Measurements from ENCODE around the gene HS6ST2. TPM values are rescaled to one million over a fixed set of nuclear protein-coding genes. Genes with fewer than 3 reads are reported as not detected.

The HS6ST2 gene
- total RNA-seq, 1 donor from 2014 or later, result not detected

DNA sequence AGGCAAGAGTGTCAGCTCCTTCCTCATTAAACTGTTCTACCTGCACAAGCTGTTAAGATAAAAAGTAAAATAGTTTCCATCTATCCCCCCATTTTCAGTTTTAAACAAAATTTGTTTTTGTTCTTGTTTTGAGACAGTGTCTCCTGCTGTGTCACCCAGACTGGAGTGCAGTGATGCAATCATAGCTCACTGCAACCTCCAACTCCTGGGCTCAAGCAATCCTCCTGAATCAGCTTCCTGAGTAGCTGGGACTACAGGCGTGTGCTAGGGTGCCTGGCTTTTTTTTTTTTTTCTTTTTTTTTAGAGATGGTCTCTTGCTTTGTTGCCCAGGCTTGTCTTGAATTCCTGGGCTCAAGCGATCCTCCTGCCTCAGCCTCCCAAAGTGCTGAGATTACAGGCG, 105.4 kb downstream of the HS6ST2 start:
- intact Hi-C loops (cut with micrococcal nuclease), result no loop called here

GRCh38 chrX:132848296-132848970, 110.0 kb downstream of the HS6ST2 start:
- intact Hi-C loops (cut with micrococcal nuclease), result no loop called here

DNA sequence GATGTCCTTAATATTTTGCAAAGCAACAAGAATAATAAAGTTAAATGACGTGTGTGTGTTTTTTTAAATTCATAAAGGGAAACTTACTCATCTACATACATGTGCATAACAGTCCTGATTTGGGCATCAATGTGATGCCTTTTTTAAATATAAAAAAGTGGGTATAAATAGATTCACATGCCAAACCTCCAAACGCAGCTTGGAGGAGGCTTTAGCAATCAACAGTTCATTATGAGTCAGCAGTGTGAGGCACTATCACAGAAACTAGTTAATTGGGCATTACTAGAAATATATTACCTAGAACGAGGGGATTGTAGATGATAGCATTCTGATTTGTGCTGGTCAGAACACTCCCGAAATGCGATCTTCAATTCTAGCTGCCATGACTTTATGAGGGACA, 115.1 kb downstream of the HS6ST2 start:
- intact Hi-C loops (cut with micrococcal nuclease), result no loop called here

DNA sequence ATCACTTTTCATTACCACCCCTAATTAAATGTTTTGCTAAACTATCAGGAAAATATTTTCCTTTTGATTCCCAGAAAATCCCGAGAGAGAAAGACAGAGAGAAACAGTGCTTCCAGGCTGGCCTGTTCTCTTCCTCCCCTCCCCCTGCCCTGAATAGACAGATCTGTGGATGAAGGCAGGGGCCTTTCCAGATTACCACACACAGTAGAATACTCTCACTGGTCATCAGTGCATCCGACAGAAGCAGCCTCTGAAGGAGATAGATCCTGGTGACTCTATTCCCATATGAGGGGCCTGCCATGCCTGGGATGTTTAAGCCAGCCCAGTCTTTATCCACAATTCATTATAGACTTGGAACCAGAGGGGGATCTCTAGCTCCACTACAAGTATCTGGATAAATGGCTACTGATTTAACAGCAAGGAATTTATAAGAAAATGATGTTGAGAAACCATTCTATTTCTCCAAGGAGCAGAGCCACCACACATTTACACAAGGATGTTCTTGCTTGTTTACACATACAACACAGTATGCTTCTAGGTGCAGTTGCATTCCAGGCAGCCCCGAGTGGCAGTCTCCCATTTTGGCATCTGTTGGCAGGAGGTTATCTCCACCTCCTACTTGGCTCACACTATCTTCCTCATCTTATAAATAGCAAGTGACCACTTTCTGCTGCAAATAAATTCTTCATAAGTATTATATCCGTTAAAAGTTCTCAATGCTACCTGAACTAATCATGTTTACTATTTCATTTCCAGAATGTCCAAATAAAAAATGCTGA, 115.8 kb downstream of the HS6ST2 start:
- intact Hi-C loops (cut with micrococcal nuclease), result no loop called here

DNA sequence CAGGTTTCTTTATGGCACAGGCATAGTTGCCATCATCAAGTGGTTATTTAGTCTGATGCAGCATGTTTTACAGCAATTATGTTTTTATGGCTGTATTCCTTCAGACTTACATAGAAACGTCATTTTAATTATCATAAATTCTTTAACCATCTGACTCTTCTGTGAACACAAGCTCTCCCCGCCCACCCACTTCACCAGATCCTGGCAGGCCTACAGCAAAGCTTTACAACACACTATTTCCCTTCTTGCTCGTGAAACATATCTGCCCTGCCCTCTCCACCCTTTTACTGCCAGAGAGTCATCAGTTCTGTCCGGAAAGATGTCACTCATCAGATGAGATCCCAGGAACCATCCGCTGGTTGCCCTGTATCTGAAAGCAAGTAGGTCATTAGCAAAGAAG, 120.5 kb downstream of the HS6ST2 start:
- intact Hi-C loops (cut with micrococcal nuclease), result no loop called here

- intact Hi-C loops (cut with micrococcal nuclease), result no loop called here
Observed at GRCh38 chrX:132837126-132837525, 121.3 kb downstream of the HS6ST2 start.

- intact Hi-C loops (cut with micrococcal nuclease), result no loop called here
Observed at GRCh38 chrX:132836471-132836870, 122.0 kb downstream of the HS6ST2 start.

- intact Hi-C loops (cut with micrococcal nuclease), result no loop called here
Observed at GRCh38 chrX:132834741-132835140, 123.7 kb downstream of the HS6ST2 start.

DNA sequence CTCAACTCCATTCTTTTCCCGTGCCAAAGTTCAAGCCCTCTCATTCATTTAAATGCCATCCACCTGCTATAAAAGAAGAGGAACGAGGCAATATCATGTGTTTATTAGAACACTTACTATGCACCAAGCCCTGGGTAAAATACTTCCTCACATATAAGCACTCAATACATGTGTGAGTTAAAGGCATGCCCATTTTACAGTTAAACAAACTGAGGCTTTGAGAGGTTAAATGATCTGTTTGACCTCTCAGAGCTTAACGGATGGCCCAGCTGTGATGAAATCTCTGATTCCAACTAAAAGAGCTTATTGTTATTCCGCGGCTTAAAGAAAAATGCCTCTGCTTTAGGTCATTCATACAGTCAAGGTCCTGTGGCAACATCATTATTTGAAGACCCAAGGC, 124.3 kb downstream of the HS6ST2 start:
- intact Hi-C loops (cut with micrococcal nuclease), result no loop called here

GRCh38 chrX:132833373-132833772, 125.1 kb downstream of the HS6ST2 start:
- intact Hi-C loops (cut with micrococcal nuclease), result no loop called here

DNA sequence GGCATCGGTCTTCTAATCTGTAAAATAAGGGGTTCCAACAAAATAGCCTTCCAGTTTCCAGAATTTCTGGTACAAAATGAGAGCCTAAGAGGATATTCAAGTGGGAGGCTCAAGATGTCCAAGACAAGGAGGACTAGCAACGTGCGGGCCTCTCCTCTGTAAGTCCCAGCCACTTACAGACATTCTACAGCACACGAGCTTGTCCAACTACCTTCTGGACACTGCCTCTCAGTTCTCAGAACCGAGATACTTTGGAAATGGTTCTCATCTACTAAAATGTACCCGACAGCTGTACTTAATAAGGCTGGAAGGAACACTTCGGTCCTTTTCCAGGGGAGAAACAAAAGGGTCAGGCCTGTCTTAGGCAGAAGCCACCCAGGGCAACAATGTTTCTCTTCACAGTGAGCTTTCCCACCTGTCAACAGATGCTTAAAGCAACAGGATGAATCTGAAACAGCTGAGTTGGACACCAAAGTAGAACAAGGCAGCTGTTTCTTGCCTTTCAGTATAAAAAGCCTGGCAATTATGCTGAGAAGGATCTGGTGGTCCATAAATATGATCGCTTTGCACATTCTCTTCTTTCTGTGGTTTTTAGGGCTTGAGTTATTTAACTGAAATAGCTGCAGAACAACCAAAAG, 127.0 kb downstream of the HS6ST2 start:
- intact Hi-C loops (cut with micrococcal nuclease), result no loop called here

GRCh38 chrX:132822634-132823012, 135.8 kb downstream of the HS6ST2 start:
- intact Hi-C loops (cut with micrococcal nuclease), result no loop called here

DNA sequence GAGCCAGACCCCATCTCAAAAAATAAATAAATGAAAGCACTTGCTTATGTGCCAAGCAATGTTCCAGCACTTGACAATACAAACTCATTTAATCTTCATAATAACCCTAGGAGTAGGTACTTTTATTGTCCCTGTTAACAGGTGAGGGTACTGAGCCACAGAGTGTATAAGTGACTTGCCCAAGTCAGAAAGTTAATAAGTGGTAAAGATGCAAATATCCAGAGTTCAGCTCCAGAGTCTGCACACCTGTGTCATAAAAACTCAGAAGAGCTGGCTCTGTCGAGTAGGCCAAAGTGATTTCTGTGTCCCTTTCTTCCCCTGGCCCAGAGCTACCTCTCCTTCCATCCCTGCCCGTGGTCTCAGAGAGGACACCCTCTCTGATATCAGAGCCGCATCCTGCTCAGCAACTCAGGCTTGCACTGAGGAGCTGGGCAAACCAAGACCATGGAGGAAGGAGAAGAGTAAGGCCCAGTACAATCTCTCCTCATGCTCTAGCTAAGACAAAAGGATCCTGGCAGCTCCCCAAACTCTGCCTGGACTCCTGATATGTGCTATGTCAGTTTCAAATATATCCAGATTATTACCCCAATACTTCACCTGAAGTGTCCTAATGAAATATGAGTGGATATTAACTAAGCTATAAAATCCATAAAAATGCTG, 136.3 kb downstream of the HS6ST2 start:
- intact Hi-C loops (cut with micrococcal nuclease), result no loop called here

DNA sequence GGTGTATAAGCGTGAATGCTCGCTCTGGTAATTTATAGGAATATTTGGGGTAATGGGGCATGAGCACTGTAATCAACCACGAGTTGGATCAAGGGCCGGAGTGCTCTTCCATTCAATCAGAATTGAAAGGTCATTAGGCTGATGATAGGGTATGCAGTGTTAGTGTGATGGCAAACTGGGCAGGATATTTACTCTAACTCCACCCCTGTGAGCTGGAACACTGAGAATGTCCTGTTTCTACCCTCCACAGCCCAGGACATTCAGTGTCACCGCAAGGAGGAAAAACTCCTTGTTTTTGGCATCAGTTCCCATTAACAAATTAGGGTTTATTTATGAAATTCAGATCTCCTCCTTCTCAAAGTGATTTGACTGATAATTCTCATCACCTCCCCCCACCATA, 137.8 kb downstream of the HS6ST2 start:
- intact Hi-C loops (cut with micrococcal nuclease), result no loop called here

- intact Hi-C loops (cut with micrococcal nuclease), result no loop called here
Observed at GRCh38 chrX:132819711-132820264, 138.6 kb downstream of the HS6ST2 start.

GRCh38 chrX:132818638-132819037, 139.8 kb downstream of the HS6ST2 start:
- intact Hi-C loops (cut with micrococcal nuclease), result no loop called here

GRCh38 chrX:132815643-132816042, 142.8 kb downstream of the HS6ST2 start:
- intact Hi-C loops (cut with micrococcal nuclease), result no loop called here

GRCh38 chrX:132810964-132811712, 147.3 kb downstream of the HS6ST2 start:
- intact Hi-C loops (cut with micrococcal nuclease), result no loop called here

DNA sequence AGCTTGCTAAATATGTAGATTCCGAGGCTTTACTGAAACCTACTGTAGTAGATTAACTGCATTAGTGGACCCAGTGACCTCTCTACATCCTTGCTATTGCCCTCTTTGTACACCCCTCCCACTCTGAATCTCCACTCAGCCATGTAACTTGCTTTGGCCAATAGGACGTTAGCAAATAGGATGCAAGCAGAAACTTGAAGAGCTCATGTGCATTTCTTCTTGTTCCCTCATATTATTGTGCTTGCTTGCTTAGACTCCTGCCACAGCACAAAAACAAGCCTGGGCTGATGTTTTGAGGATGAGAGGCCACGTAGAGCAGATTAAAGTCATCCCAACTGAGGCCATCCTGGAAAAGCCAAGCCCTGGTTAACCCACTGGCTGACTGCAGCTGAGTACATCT, 147.9 kb downstream of the HS6ST2 start:
- intact Hi-C loops (cut with micrococcal nuclease), result no loop called here

GRCh38 chrX:132809581-132809980, 148.8 kb downstream of the HS6ST2 start:
- intact Hi-C loops (cut with micrococcal nuclease), result no loop called here
